GDM1 (cell line): ENCODE measurements around the gene SMAD7.
A peak's percentile ranks its signal among the peaks of the same experiment; 100 is the strongest.

Source experiments
- DNase-seq: peaks from one replicate; lab custom pipeline; 2025; lab: John Stamatoyannopoulos, UW

SMAD7 gene

DNA sequence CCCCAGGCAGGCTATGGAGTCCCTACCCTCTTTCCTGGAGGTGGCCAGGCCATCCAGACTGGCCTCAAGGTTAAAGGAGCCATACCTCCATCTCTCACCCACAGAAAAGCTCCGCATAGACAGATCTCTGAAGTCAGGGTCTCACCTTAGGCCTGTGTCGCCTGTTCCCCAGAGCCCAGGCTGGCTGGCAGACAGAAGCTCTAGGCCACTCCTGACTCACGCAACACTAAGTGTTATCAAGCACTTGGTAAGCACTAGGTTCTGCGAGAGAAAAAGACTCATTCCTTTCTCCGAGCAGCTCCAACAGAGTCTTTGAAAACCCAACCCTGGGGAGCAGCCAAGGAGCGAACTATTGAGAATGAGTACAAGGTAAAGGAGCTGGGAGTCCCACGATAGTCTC lies 6.1 kb downstream of the SMAD7 start:
- no peak for DNase-seq

DNA sequence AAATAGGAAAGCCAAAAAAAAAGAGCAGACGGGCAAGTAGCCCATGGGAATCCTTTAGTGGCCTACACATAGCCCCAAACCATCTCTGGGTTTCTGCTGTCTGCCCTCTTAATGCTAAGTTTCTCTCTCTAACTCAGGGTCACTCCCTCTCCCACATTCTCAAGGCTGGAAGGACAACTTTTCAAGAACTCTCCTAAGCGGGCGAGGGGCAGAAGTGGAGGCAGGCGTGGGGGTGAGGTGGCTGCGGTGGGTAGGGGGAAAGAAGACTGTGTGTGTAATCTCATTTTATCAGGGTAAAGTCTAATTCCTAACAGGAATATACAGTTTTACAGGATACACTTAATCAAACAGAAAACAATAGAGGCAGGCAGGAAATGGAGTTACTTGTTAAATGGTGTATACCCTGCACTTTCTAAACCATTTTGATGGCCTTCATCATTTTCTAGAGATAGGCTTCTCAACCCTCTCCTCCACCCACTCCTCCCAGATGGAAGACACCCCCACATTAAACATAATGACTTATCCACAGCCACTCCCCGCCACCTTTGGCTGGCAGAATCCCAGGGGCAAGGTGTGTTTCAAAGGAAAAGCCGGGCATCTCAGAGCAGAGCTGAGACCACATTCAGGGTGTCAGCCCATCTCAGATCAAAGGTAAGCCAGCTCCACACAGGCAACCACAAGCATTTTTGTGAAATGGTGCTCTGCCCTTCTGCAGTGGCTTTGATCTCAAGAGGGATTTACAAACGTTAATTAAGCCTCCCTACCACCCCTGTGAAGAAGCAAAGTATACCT lies 6.8 kb downstream of the SMAD7 start:
- no peak for DNase-seq

GRCh38 chr18:48943333-48943732 lies 7.4 kb downstream of the SMAD7 start:
- DNase-seq = no peak

- DNase-seq = no peak
Measured at GRCh38 chr18:48942554-48943261, 8.1 kb downstream of the SMAD7 start.

GRCh38 chr18:48942086-48942485 lies 8.7 kb downstream of the SMAD7 start:
- DNase-seq = no peak

DNA sequence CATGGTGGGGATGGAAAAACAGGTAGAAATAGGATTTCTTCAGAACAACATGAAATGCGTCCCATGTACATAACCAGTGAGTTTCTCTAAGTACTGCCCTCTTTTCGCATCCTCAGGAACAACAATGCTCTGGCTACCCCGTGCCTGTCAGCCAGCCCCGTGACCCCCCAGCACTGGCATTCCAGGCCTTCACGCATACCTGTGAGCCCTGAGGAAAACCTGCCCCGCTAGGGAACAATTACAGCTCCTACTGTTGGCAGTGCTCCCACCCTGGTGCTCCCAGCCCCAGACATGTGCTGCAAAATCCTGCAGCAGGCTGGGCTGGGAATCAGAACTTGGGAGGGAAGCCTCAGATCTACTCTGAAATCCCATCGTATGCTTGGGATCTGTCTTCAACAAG lies 9.1 kb downstream of the SMAD7 start:
- DNase-seq = no peak

- DNase-seq = peak; percentile 57
Measured at GRCh38 chr18:48940854-48941611, 9.7 kb downstream of the SMAD7 start.

GRCh38 chr18:48939205-48940097 lies 11.3 kb downstream of the SMAD7 start:
- no peak for DNase-seq

GRCh38 chr18:48938827-48939204 lies 11.9 kb downstream of the SMAD7 start:
- no peak for DNase-seq

- no peak for DNase-seq
Measured at GRCh38 chr18:48937869-48938750, 12.7 kb downstream of the SMAD7 start.

DNA sequence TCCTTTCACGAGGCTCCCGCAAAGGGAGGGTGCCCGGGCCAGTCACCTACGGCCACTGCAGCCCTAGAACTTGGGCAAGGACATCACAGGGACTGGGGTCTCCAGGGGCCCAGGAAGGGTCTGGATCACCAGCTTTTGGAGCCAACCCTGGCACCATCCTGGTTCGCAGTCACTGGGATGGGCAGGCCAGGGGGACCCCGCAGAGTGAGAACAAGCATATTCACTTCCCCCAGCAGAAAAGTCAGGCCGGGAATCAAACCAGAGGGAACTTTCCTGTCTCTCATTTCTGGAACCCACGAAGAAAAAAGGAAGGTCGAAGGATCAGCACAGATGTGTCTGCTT lies 15.4 kb downstream of the SMAD7 start:
- no peak for DNase-seq

GRCh38 chr18:48934723-48935432 lies 15.9 kb downstream of the SMAD7 start:
- no peak for DNase-seq

DNA sequence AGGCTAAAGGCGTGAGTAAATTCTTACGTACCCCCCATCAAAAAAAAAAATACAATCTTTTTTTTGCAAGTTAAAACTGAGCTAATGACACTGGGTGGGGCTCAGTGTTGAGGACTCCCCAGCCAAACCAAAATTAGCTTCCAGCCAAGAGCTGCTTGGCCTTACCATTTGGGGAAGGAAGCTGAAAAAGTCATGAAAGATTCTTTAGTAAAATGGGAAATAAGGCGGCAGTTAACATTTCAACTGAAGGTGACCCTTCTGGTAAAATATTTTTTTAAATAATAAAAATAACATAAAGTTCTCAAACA lies 16.4 kb downstream of the SMAD7 start:
- peak; percentile 22 for DNase-seq

DNA sequence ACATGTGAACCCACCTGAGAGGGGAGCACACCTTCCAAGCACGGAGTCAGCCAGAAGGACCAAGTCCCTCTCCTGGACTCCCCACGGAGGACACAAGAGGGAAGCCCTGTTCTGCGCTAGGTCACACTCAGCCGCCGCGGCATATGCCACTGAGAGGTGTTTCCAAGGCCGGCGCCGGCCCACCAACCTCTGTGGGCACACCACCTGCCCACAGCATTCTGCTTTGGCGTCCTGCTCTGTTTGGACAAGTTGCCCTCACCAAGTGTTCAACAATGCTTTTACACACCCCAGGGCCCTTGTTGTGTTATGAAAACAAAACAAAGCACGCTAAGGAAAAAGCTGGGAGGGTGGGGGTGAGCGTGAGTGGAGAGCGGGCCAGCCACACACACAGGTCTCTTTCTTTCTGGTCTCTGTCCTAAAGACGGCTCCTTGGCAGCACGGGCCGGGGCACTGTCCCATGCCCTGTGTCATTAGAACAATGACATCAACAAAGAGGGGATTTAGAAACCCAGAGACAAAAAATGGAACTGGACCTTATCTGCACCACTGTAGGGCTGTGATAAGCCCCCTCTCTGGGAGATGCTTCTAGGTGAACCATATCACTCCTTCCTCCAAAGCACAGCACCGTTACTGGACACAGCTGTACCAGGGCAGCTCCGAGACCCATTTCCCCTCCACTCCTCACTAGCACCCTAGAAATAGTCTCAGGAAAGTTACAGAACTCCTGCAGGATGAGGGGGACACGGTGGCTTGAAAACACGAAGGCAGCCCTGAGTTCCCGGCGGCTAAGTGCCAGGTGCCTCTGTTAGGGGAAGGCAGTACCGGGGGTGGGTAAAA lies 17.0 kb downstream of the SMAD7 start:
- DNase-seq = no peak

- DNase-seq = peak; percentile 48
Measured at GRCh38 chr18:48932822-48933510, 17.8 kb downstream of the SMAD7 start.

- DNase-seq = no peak
Measured at GRCh38 chr18:48932462-48932818, 18.3 kb downstream of the SMAD7 start.

DNA sequence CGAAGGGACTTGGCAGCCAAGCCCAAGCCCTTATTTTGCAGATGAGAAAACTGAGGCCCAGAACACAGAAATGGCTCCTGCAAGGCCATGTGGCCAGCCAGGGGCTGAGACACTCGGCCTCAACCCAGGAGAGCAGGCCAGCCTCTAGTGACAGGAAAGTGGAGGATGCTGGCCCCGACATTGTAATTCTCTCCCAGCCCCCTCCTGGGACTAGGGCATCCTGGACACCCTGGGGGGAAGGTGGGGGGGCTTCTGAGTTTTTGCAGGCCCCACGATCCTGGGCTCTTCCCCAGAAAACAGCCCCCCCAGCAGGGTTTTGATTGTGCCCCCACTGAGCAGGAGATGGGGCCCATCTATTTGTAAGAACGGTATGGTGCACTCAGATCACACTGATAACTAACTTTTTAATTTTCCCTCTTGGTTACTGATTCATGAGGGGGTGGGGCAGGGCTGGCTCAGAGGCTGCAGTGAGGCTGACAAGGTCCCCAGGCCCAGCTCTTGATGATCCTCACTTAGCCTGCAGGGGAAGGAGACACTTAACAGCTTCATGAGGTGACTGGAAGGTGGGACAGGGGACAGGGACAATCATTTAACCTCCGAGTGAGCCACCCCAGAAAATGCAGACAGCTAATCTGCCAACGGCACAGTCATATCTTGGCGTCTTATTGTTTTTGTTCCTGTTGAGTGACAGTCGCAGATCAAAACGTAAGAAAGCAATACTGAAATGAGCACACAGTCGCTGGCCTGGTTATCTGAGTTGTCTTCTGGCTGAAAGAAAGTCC lies 18.9 kb downstream of the SMAD7 start:
- DNase-seq = no peak

DNA sequence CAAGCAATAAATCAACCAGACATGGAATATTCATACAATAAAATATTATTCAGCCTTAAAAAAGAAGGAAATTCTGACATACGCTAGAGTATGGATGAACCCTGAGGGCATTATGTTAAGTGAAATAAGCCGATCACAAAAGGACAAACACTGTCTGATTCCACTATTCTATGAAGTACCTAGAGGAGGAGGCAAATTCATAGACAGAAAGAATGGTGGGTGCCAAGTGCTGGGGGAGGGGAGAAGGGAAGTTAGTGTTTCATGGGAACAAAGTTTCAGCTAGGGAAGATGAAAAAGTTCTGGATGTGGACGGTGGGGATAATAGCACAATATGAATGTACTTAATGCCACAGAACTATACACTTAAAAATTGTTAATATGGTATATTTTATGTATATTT lies 19.8 kb downstream of the SMAD7 start:
- DNase-seq = no peak
